Psoas muscle (tissue), 8 donors: Measurements from ENCODE around the gene CHRNB1. TPM values are rescaled to one million over a fixed set of nuclear protein-coding genes. Genes with fewer than 3 reads are reported as not detected.

Experiments
- ATAC-seq, 4 donors: fragments of 200-7000 bp; cut with Tn5 transposase; one replicate each; pipeline ENCODE4 v1.9.1; 2020; ENCODE audit warnings: moderate library complexity in 3 of 4, mild to moderate bottlenecking in 2 of 4
- DNase-seq, 2 donors: peaks; one replicate each; pipeline ENCODE4 v3.0.0-alpha.2; 2020
- H3K27ac ChIP-seq: fragments of 200-600 bp; one replicate; pipeline ENCODE4 v1.8.0; 2022
- H3K27me3 ChIP-seq, 3 donors: fragments of 200-600 bp in 1 of 3; one replicate each; pipeline versions ENCODE4 v1.6.1 to v1.8.0; 2013 to 2022; ENCODE audit warnings: low read length in 2 of 3, mild to moderate bottlenecking in 2 of 3, moderate library complexity in 1 of 3; ENCODE audit not compliant: insufficient read depth in 3 of 3
- H3K36me3 ChIP-seq, 2 donors: fragments of 200-600 bp in 1 of 2; one replicate each; pipeline versions ENCODE4 v1.6.1 to v1.8.0; 2013 to 2022; ENCODE audit warnings: low read depth in 1 of 2, mild to moderate bottlenecking in 1 of 2, moderate library complexity in 1 of 2; ENCODE audit not compliant: insufficient read depth in 1 of 2
- H3K4me1 ChIP-seq: fragments of 200-600 bp; one replicate; pipeline ENCODE4 v1.8.0; 2022
- H3K4me3 ChIP-seq: fragments of 200-600 bp; one replicate; pipeline ENCODE4 v1.8.0; 2022; ENCODE audit warnings: mild to moderate bottlenecking
- H3K9me3 ChIP-seq: fragments of 200-600 bp; one replicate; pipeline ENCODE4 v1.8.0; 2022
- WGBS, 3 donors: extraction: QIAGEN DNeasy Blood & Tissue Kit; methylation state at CpG; one replicate each; pipeline versions ENCODE4 v1.1.6 to v1.1.7; 2013; 5-methylcytosine and 5-hydroxymethylcytosine counted together
- intact Hi-C, 2 donors: fragments of 100-400 bp; cut with DNase I; formaldehyde crosslinking; loops; one replicate each; pipeline versions ENCODE4 v1.11.0 to v1.14.2; 2022
- polyA plus RNA-seq, 3 donors: library from polyadenylated mRNA; stranded (reverse); fragments of 200-250 nt; gene quantifications; one replicate each; pipeline ENCODE4 v1.2.3, GENCODE V29; 2013
- total RNA-seq, 4 donors: library from RNA; stranded (reverse); fragmentation: NEBNext Ultra II Directional in 2 of 4; extraction: Animal tissue kit (Norgen Biotek cat#: 25700) in 2 of 4; gene quantifications; one replicate each; pipeline versions ENCODE4 v1.2.1 to v1.2.4, GENCODE V29; 2021 to 2023
- TF ChIP-seq, protein P1 (sequence below): fragments of 200-600 bp; IDR thresholded peaks from one replicate; pipeline ENCODE4 v1.8.0; 2022; ENCODE audit warnings: antibody characterized with exemption
- donor health status: healthy with polysubstance abuse.
- donor health status: DM: no; HTN: no; CAD: no; lungs with moderate emphysema.
- donor health status: Bipolar disorder and iron deficiency.
- donor health status: healthy.
- donor health status: DM: yes; HTN: yes; CAD: no.
- donor health status: DM: no; HTN: no; CAD: no.
- donor health status: DM: no; HTN: no; CAD: no.
- donor health status: DM: yes; HTN: yes; CAD: no.

The CHRNB1 gene
- total and polyA plus RNA-seq, 7 donors: 73.0 to 190 (median 118) TPM

DNA sequence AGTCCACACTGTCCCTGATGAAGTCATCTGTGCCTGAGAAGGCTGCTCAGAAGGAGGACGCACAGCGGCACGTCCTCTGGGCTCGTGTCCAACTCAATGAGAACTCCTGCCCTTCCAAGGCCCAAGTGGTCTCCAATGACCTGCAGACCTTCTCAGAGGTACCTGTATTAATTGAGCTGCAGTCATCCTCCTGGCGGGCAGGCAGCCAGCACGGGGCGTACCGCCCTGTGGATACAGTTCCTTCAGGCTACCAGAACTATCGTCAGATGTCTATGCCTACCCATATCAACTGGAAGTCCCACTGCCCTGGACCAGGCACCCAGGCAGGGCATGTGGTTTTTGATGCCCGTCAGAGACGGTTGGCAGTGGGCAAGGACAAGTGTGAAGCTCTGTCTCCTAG is 12.6 kb upstream of the CHRNB1 start:
- WGBS, 3 donors: 88 to 93% (median 89%) methylated on average over 11 of the region's 11 CpGs
- ATAC-seq (no peak), DNase-seq (no peak)
- TF ChIP-seq, protein P1, sequence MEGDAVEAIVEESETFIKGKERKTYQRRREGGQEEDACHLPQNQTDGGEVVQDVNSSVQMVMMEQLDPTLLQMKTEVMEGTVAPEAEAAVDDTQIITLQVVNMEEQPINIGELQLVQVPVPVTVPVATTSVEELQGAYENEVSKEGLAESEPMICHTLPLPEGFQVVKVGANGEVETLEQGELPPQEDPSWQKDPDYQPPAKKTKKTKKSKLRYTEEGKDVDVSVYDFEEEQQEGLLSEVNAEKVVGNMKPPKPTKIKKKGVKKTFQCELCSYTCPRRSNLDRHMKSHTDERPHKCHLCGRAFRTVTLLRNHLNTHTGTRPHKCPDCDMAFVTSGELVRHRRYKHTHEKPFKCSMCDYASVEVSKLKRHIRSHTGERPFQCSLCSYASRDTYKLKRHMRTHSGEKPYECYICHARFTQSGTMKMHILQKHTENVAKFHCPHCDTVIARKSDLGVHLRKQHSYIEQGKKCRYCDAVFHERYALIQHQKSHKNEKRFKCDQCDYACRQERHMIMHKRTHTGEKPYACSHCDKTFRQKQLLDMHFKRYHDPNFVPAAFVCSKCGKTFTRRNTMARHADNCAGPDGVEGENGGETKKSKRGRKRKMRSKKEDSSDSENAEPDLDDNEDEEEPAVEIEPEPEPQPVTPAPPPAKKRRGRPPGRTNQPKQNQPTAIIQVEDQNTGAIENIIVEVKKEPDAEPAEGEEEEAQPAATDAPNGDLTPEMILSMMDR: no peak
- no peaks in the 10 kb centered on the region for H3K36me3 ChIP-seq
- intact Hi-C loops: loop anchor here (5.0 to 10.0 kb wide), 2 partner anchors 65 to 253 kb away; partner anchors contain the start of genes TP53 (in 1 of the 2) and WRAP53 (in 1 of the 2)
- H3K27me3 ChIP-seq: no peaks in the 10 kb centered on the region
- H3K4me3 ChIP-seq: no peak overlapping the region
- H3K4me1 ChIP-seq: peaks cover 17% of the 10 kb centered on the region
- no peaks in the 10 kb centered on the region for H3K9me3 ChIP-seq
- no peak overlapping the region for H3K27ac ChIP-seq

DNA sequence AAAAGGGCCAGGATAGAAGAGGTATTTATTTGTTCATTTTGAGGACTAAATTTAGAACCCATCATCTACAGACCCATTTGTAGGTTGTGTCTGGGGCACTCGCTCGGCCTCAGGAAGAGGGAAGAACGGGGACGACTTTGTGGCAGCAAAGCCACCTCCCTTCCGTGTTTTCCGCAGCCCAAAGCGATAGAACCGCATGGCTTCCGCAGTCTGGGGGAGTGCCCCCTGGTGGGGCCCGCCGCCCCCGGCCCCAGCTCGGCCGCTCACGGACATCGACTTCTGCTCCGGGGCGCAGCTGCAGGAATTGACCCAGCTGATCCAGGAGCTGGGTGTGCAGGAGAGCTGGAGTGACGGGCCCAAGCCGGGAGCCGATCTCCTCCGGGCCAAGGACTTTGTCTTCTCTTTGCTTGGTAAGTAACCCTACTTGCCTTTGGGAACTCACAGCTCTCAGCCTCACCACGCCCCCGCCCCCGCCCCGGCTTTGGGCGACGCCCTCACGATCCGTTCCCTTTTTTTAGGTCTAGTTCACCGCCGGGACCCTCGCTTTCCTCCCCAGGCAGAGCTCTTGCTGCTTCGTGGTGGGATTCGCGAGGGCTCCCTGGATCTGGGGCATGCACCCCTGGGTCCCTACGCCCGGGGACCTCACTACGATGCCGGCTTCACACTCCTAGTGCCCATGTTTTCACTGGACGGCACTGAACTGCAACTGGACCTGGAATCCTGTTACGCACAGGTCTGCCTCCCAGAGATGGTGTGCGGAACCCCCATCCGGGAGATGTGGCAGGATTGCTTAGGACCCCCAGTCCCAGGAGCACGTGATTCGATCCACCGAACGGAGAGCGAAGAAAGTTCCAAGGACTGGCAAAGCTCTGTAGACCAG is 8.9 kb upstream of the CHRNB1 start:
- Histone ChIP-seq H3K27ac (peak overlapping the region; percentile 100), H3K27me3 (no peaks in the 10 kb centered on the region)

DNA sequence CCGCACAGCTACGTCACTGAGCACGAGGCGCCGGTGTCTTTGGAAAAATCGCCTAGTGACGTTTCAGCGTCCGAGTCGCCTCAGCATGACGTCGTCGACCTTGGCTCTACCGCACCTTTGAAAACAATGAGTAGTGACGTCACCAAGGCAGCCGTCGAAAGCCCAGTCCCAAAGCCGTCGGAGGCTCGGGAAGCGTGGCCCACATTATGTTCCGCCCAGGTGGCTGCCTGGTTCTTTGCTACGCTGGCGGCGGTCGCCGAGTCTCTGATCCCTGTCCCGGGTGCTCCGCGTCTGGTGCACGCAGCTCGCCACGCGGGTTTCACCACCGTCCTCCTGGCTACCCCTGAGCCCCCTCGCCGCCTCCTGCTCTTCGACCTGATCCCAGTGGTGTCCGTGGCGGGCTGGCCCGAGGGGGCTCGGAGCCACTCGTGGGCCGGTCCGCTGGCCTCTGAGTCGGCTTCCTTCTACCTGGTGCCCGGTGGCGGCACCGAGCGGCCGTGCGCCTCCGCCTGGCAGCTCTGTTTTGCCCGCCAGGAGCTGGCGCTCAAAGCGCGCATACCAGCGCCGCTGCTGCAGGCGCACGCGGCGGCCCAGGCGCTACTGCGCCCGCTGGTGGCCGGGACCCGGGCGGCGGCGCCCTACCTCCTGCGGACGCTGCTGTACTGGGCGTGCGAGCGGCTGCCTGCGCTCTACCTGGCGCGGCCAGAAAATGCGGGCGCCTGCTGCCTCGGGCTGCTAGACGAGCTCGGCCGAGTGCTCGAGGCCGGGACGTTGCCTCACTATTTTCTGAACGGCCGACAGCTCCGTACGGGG is 8.1 kb upstream of the CHRNB1 start:
- 3 to 4% (median 3%) methylated on average over 84 to 92 of the region's 92 CpGs for WGBS, 3 donors
- Histone ChIP-seq H3K9me3 (no peaks in the 10 kb centered on the region), H3K4me1 (peaks cover 44% of the 10 kb centered on the region), H3K27ac (peak overlapping the region; percentile 100), H3K27me3 (no peaks in the 10 kb centered on the region), H3K36me3 (no peaks in the 10 kb centered on the region), H3K4me3 (peak overlapping the region; percentile 72)
- peak; percentile 83 to 91 for DNase-seq
- peak; percentile 70 to 79 (median 78) for ATAC-seq
- intact Hi-C loops: loop anchor here (5.0 to 10.0 kb wide), 3 partner anchors 84 to 248 kb away; partner anchors contain the start of genes KCTD11 (in 1 of the 2), SENP3 (in 1 of the 2), TP53 (in 1 of the 2) and WRAP53 (in 1 of the 2)
- TF ChIP-seq, protein P1: peak; percentile 88

More for the DNA sequence above, 8.9 kb upstream of the CHRNB1 start:
- TF ChIP-seq, protein P1: no peak
- 10 to 11% (median 11%) methylated on average over 47 to 49 of the region's 49 CpGs for WGBS, 3 donors
- Histone ChIP-seq H3K4me3 (peak overlapping the region; percentile 72), H3K9me3 (no peaks in the 10 kb centered on the region), H3K36me3 (no peaks in the 10 kb centered on the region), H3K4me1 (peaks cover 38% of the 10 kb centered on the region)
- peak; percentile 52 to 70 for DNase-seq
- ATAC-seq: peak in 2 of 4 donors; percentile 4
- intact Hi-C loops: loop anchor here (2.0 to 10.0 kb wide), 4 partner anchors 31 to 249 kb away; partner anchors contain the start of genes KCTD11 (in 1 of the 2), SENP3 (in 1 of the 2), TMEM256 (in 1 of the 2) and TP53 (in 1 of the 2)

DNA sequence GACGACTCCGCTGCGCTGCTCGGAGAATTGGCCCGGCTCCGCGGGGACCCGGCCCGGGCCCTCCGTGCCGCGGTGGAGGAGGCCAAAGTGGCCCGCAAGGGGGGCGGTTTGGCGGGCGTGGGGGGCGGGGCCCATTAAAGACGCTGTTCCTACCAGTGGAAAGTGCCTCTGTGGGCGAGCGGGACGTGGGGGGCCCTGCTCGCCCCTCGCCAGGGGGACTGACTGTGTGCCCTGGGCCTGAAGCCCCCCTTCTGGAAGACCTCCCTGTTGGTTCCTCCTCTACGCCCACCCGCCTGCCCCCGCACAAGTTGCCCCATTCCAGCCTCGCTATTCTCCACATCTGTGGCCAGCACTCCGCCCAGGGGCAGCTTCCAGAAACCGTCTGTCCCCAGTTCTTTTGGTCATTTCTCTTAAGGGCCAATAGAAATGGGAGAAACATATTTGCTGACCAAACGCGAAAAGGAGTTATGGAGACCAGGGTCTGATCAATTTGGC is 7.4 kb upstream of the CHRNB1 start:
- Histone ChIP-seq H3K4me3 (peak overlapping the region; percentile 72), H3K36me3 (no peaks in the 10 kb centered on the region), H3K9me3 (no peaks in the 10 kb centered on the region), H3K27ac (peak overlapping the region; percentile 100), H3K4me1 (peaks cover 44% of the 10 kb centered on the region), H3K27me3 (no peaks in the 10 kb centered on the region)
- DNase-seq (no peak), ATAC-seq (peak in 1 of 4 donors; percentile 0)
- TF ChIP-seq, protein P1: no peak
- 23 to 35% (median 32%) methylated on average over 19 to 31 of the region's 31 CpGs for WGBS, 3 donors
- intact Hi-C loops: loop anchor here (5.0 to 10.0 kb wide), 3 partner anchors 85 to 247 kb away; partner anchors contain the start of genes KCTD11 (in 1 of the 2), SENP3 (in 1 of the 2), TP53 (in 1 of the 2) and WRAP53 (in 1 of the 2)
